Heart left ventricle (tissue), 13 donors: ENCODE data around the gene TRUB2.

Source experiments
- POLR2A ChIP-seq, 2 donors: fragments of 450-650 bp; IDR thresholded peaks; one replicate each; pipeline ENCODE4 v1.6.1; 2017; ENCODE audit warnings: antibody characterized with exemption in 2 of 2, mild to moderate bottlenecking in 2 of 2, moderate library complexity in 2 of 2
- TF ChIP-seq, protein P1 (sequence below), 12 donors: fragments of 200-600 bp; sonication (generic) in 4 of 12; IDR thresholded peaks; one replicate each; pipeline versions ENCODE4 v1.5.0 to v1.8.0; 2018 to 2022; ENCODE audit warnings: antibody characterized with exemption in 12 of 12, mild to moderate bottlenecking in 5 of 12
- donor health status: ischemic (EF 13 %, LVEDD 7.1; RV severe dilation, severe dysfunction).
- donor health status: DM: no; HTN: yes; CAD: no.
- donor health status: DM: no; HTN: no; CAD: no.
- donor health status: ischemic (EF 25% LVEDD 6.9; RV normal size, moderate dysfunction).
- donor health status: ischemic (EF 25% LVEDD 5.7; RV mildly dilated, moderate dysfunction).
- donor health status: ischemic (EF 35%, LVEDD 5.7; RV mildly dilated, moderate dysfunction).
- donor health status: nonischemic (EF 11% LVEDD 7.7; RV severe dilation, severe dysfunction).
- donor health status: DM: yes; HTN: yes; CAD: no.
- donor health status: PGD.
- donor health status: ischemic (EF 29% LVEDD 5.4; RV normal size, mild dysfunction).
- donor health status: nonischemic (EF 23%, LVEDD 6.1; RV moderate dilation, normal function).

DNA sequence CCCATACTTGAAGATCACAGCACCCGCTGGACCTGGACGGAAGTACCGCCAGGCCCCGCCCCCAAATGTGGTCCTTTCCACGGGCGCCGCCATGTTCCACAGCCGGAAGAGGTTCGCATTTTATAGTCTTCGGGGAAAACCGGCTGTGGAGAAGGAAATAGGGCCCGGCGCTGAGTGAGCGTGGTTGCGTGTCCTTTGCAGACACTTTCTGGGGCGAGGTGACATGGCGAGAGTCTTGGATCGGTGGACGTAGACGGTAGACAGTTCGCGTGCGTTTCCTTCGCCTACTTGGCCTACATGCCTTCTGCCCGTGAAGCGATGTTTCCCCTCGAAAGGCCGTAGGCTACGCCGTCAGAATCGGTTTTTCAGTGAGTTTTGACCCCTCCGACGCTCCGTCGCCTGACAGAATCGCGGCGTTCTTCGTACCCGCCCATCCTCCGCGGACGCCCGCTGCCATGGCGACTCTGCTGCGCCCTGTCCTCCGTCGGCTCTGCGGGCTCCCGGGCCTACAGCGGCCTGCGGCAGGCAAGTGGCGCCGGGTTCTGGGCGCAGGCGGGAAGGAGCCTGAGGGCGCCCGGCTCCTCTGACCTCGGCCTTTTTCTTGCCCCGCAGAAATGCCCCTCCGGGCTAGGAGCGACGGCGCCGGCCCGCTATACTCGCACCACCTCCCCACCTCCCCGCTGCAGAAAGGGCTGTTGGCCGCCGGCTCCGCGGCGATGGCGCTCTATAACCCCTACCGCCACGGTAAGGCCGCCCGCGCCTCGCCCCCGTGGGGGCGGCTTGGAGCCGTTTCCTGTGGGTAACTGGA, at the start of gene TRUB2, which contains the start of gene COQ4:
- TF ChIP-seq, protein P1, sequence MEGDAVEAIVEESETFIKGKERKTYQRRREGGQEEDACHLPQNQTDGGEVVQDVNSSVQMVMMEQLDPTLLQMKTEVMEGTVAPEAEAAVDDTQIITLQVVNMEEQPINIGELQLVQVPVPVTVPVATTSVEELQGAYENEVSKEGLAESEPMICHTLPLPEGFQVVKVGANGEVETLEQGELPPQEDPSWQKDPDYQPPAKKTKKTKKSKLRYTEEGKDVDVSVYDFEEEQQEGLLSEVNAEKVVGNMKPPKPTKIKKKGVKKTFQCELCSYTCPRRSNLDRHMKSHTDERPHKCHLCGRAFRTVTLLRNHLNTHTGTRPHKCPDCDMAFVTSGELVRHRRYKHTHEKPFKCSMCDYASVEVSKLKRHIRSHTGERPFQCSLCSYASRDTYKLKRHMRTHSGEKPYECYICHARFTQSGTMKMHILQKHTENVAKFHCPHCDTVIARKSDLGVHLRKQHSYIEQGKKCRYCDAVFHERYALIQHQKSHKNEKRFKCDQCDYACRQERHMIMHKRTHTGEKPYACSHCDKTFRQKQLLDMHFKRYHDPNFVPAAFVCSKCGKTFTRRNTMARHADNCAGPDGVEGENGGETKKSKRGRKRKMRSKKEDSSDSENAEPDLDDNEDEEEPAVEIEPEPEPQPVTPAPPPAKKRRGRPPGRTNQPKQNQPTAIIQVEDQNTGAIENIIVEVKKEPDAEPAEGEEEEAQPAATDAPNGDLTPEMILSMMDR (IDR thresholded peaks at IDR 0.05) = no peak
- TF ChIP-seq POLR2A (IDR thresholded peaks at IDR 0.05) = peak in 1 of 2 donors; percentile 40
